Uterine smooth muscle cell (primary cell): ENCODE data around the gene EIF1B. TPM values are rescaled to one million over a fixed set of nuclear protein-coding genes. Genes with fewer than 3 reads are reported as not detected.

Source experiments
- total RNA-seq: library from RNA; depleted of rRNA; stranded (reverse); fragments of >200 nt; gene quantifications from 2 replicates; pipeline ENCODE4 v1.2.3, GENCODE V29; 2014

EIF1B gene
- total RNA-seq, result 13.9 and 18.2 TPM in 2 replicates

DNA sequence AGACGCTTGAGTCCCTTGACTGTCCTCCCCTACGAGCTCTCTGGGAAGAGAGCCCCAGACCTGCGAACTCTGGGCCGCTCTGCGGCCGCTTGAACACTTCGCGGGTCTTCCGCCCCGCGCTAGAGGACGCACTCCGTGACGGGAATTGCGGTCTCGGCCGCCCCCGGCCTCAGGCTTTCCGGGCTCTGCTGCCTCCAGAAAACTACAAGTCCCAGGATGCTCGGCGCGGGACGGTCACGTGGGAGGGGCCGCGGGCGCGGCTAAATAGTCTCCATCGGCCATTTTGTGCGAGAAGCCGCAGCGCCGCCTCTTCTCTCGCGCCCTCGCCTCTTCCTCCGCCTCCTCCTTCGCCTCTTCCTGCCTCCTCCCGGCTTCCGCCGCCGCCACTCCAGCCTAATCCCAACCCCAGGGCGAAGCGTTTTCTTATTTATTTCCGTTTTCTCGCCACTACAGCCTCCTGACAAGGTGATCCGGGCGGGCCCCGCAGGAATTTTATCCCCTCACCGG is at the start of gene EIF1B:
Gene EIF1B (plus strand): TSS at position 290 of the 507 bp plus-strand sequence. CDS start 235 bp downstream, outside the sequence.

Other genes starting within 250 kb of the EIF1B start
- gene ENTPD3, start 77.5 kb downstream of the EIF1B start, total RNA-seq, result not detected in 2 replicates
- 331 and 354 TPM in 2 replicates for gene RPL14, start 147.6 kb downstream of the EIF1B start, total RNA-seq
- gene ZNF619, start 167.4 kb downstream of the EIF1B start, total RNA-seq, result 6.8 and 9.0 TPM in 2 replicates
- 0.87 and 1.1 TPM in 2 replicates for gene ZNF620, start 196.3 kb downstream of the EIF1B start, total RNA-seq
- 15.5 and 20.4 TPM in 2 replicates for gene ZNF621, start 215.3 kb downstream of the EIF1B start, total RNA-seq